Neural crest cell (in vitro differentiated cells): ENCODE data around the gene RASEF. TPM values are rescaled to one million over a fixed set of nuclear protein-coding genes. Genes with fewer than 3 reads are reported as not detected.

Experiments
- DNase-seq: peaks from one replicate; pipeline ENCODE4 v3.0.0; 2021; ENCODE audit warnings: low read depth, mixed read lengths, low spot score
- H3K27ac Mint-ChIP-seq: one replicate; pipeline ENCODE4 v1.8.0; 2021; ENCODE audit warnings: mild to moderate bottlenecking, mixed read lengths; ENCODE audit not compliant: unreplicated experiment
- H3K27me3 Mint-ChIP-seq: 2 replicates; pipeline ENCODE4 v1.8.0; 2021; ENCODE audit warnings: low read depth, mild to moderate bottlenecking, mixed read lengths
- H3K36me3 Mint-ChIP-seq: 2 replicates; pipeline ENCODE4 v1.8.0; 2021; ENCODE audit warnings: low read depth, mild to moderate bottlenecking, mixed read lengths
- H3K4me1 Mint-ChIP-seq: 2 replicates; pipeline ENCODE4 v1.8.0; 2021; ENCODE audit warnings: mixed read lengths
- H3K4me3 Mint-ChIP-seq: one replicate; pipeline ENCODE4 v1.8.0; 2021; ENCODE audit warnings: mild to moderate bottlenecking, mixed read lengths
- H3K9me3 Mint-ChIP-seq: 2 replicates; pipeline ENCODE4 v1.8.0; 2021; ENCODE audit warnings: mixed read lengths
- total RNA-seq: library from RNA; stranded (reverse); gene quantifications from 2 replicates; pipeline ENCODE4 v1.2.1, GENCODE V29; 2021
- TF ChIP-seq, protein P1 (sequence below): fragments of 200-600 bp; sonication (generic); conservative IDR thresholded peaks from 2 replicates; pipeline ENCODE4 v1.5.0; 2021; ENCODE audit warnings: antibody characterized with exemption, mild to moderate bottlenecking

Gene RASEF
- total RNA-seq, 1 donor from 2014 or later, result 0.16 TPM

DNA sequence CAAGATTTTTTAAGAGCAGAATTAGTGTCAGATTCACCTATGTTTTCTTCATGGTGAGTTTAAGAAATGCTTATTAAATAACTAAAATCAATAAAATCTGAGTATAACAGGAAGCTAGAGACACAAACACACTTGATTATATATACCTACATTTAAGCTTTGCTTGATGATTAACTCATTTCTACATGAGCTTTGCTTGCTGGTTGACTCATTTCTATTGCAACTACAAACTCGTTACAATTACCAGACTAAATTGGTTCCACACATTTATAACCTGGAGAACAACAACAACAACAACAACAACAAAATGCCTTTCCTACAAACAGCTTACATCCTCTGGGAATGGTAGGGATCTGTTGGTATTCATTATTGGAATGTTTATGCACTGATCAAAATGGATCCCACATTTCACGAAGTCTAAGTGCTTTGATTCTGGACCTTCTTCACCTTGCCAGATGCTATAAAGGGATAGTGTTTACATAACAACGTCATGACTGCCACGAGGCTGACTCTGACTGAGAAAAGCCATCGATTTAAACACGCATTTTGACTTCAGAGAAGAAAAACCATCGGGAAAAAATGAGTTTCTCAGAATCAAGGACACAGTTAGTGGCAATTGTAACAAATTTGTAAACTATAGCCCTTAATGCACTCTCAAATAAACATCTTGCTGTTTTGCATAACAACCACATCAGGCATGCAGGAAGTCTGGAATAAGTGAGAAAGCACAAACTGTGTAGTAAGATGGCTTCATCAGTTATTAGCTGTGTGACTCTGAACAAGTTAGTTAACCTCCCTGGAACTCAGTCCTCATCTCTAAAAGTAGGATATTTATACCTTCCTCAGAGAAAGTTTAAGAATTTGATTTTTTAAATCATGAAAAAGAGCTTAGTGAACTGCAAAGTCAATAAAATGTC, 49.8 kb downstream of the RASEF start:
- peaks cover 3% of the 10 kb centered on the region for H3K9me3 Mint-ChIP-seq
- no peaks in the 10 kb centered on the region for H3K4me1 Mint-ChIP-seq
- H3K36me3 Mint-ChIP-seq, result no peaks in the 10 kb centered on the region
- TF ChIP-seq, protein P1, sequence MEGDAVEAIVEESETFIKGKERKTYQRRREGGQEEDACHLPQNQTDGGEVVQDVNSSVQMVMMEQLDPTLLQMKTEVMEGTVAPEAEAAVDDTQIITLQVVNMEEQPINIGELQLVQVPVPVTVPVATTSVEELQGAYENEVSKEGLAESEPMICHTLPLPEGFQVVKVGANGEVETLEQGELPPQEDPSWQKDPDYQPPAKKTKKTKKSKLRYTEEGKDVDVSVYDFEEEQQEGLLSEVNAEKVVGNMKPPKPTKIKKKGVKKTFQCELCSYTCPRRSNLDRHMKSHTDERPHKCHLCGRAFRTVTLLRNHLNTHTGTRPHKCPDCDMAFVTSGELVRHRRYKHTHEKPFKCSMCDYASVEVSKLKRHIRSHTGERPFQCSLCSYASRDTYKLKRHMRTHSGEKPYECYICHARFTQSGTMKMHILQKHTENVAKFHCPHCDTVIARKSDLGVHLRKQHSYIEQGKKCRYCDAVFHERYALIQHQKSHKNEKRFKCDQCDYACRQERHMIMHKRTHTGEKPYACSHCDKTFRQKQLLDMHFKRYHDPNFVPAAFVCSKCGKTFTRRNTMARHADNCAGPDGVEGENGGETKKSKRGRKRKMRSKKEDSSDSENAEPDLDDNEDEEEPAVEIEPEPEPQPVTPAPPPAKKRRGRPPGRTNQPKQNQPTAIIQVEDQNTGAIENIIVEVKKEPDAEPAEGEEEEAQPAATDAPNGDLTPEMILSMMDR, result no peak
- no peak overlapping the region for H3K27ac Mint-ChIP-seq
- H3K27me3 Mint-ChIP-seq, result no peaks in the 10 kb centered on the region
- DNase-seq, result no peak
- no peak overlapping the region for H3K4me3 Mint-ChIP-seq

DNA sequence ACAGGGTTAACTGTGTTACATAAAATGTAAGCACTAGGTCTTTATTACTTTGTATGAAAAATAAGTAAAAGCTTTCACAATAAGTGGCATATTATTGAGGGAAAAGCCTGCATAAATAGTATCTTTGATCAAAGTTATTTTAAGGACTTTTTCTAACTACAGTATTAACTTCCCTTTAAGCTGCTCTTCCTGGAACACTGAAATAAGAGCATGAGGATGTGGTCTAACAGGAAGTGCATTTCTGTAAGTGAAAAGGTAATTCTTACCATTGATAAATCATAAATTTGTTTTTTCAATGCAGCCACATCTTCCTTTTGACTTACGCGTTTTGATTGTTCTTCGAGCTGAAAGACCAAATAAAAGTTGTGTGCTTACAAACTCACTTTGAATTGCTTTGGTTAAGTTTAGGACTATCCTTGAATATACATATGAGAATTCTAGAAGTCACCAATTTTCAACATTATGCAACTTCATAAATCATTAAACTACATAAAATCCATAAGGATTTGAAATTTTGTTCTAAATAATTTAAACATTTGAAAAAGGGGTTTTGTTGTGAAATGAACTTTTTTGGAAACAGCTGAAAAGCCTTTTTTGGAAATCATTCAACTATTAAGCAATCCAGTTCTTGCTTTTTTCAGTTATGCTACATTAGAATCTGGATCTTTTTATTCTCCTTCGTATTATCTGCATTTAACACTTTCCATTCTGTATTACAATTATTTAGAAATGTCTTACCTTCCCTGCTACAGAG, 50.6 kb downstream of the RASEF start:
- H3K36me3 Mint-ChIP-seq, result no peaks in the 10 kb centered on the region
- no peak overlapping the region for H3K27ac Mint-ChIP-seq
- no peak overlapping the region for H3K4me3 Mint-ChIP-seq
- H3K4me1 Mint-ChIP-seq, result no peaks in the 10 kb centered on the region
- no peak for DNase-seq
- TF ChIP-seq, protein P1, result no peak
- H3K9me3 Mint-ChIP-seq, result no peaks in the 10 kb centered on the region
- no peaks in the 10 kb centered on the region for H3K27me3 Mint-ChIP-seq

DNA sequence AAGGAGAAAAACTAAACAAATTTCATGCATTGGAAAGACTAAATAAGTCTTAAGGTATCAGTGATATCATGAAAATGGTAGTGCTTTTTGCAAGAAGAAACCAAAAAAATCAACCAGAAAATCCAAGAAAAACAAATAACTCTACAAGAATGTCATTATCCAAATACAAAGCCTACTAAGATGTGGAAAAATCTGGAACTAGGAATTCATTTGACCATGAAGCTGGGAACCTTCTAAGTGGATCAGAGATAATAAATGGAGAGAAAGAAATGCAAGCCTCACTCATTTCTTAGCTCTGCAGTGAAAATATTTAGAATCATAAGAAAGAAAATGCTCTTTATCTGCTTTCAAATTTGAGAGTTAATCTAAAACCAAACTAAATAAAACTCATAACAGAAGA, 51.3 kb downstream of the RASEF start:
- DNase-seq, result no peak
- Mint-ChIP-seq H3K4me3 (no peak overlapping the region), H3K9me3 (no peaks in the 10 kb centered on the region), H3K27me3 (no peaks in the 10 kb centered on the region), H3K36me3 (no peaks in the 10 kb centered on the region), H3K27ac (no peak overlapping the region), H3K4me1 (no peaks in the 10 kb centered on the region)
- TF ChIP-seq, protein P1, result no peak

DNA sequence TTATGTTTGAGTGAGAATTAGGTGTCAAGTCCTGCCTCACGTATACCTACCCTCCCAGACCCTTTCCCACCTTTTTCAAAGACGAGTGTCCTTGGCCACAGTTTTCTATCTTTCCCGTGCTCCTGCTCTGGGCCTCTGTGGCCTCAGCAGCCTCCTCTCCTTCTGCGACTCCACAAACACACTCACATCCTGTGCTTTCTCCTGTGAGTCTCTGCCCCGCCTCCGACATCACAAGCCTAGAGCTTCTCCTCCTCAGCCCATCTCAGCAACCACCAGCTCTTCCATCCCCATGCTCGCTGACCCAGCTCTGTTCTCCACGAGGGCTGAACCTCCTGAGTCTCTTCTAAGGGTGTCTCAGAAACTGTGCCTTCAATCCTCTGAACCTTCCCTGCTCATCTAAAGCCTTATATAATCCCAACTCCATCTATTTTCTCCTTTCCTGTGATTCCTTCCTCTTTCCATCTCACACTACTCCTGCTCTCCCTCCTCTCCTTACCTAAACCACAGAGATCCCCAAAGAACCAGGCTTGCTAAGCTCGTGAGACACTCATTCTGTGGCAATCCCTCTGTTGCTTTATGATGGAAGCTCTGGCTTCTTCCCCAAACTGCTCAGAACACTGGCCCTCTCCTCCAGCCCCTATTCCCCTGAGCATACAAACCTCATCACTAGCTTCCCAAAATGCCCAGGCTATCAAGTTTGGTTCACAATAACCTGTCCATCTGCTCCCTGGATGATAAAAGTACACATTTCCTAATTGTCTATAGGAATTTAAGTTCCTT, 55.2 kb downstream of the RASEF start:
- no peak overlapping the region for H3K4me3 Mint-ChIP-seq
- no peaks in the 10 kb centered on the region for H3K9me3 Mint-ChIP-seq
- no peaks in the 10 kb centered on the region for H3K27me3 Mint-ChIP-seq
- TF ChIP-seq, protein P1, result no peak
- H3K27ac Mint-ChIP-seq, result no peak overlapping the region
- no peaks in the 10 kb centered on the region for H3K36me3 Mint-ChIP-seq
- no peaks in the 10 kb centered on the region for H3K4me1 Mint-ChIP-seq
- DNase-seq, result no peak

DNA sequence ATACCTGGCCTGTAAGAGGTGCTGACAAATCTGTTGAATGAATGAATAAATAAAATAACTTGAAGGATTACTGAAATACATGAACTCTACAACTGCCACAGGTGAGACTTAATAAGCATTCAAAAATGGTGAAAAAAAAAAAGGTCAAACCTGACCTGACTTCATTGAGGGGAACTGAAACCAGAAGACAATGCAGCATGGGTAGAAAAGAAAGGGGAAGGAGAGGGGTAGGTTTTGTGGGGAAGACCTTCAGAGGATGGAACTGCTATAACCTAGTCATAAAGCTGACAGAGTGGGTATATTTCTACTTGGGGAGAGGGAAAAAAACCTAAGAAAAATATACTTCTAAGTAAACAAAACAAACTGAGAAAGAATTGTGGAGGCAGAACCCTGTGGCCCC, 56.6 kb downstream of the RASEF start:
- no peak overlapping the region for H3K27ac Mint-ChIP-seq
- H3K9me3 Mint-ChIP-seq, result no peaks in the 10 kb centered on the region
- H3K36me3 Mint-ChIP-seq, result no peaks in the 10 kb centered on the region
- TF ChIP-seq, protein P1, result no peak
- H3K27me3 Mint-ChIP-seq, result no peaks in the 10 kb centered on the region
- no peaks in the 10 kb centered on the region for H3K4me1 Mint-ChIP-seq
- no peak overlapping the region for H3K4me3 Mint-ChIP-seq
- no peak for DNase-seq
